Dermis blood vessel endothelial cell (primary cell): Measurements from ENCODE around the gene FCSK. TPM values are rescaled to one million over a fixed set of nuclear protein-coding genes. Genes with fewer than 3 reads are reported as not detected.
"Not testable (repeated sequence)": the region's sequence is repeated elsewhere in the genome, so short reads cannot be mapped to it uniquely, and the experiment has no call there.

Experiments
- DNase-seq: peaks from one replicate; pipeline ENCODE4 v3.0.0; 2010
- total RNA-seq: library from RNA; depleted of rRNA; stranded (reverse); fragments of >200 nt; gene quantifications from 2 replicates; pipeline ENCODE4 v1.2.3, GENCODE V29; 2014

Gene FCSK
- total RNA-seq = 11.2 and 19.9 TPM in 2 replicates

- peak; percentile 70 for DNase-seq
These were observed at the start of gene FCSK for GRCh38 chr16:70454222-70455034. TSS of gene FCSK (plus strand) at chr16:70454595. CDS start at chr16:70463191, 8,596 bp downstream.

- DNase-seq = not testable (repeated sequence)
These were observed 48.3 kb upstream of the FCSK start for GRCh38 chr16:70406104-70406503.

GRCh38 chr16:70407811-70408274 lies 46.6 kb upstream of the FCSK start:
- no peak for DNase-seq

- no peak for DNase-seq
These were observed 43.7 kb upstream of the FCSK start for GRCh38 chr16:70410734-70411133.

GRCh38 chr16:70412385-70412784 lies 42.0 kb upstream of the FCSK start:
- no peak for DNase-seq

- DNase-seq = not testable (repeated sequence)
These were observed 40.8 kb upstream of the FCSK start for GRCh38 chr16:70413572-70413971.

GRCh38 chr16:70416748-70417616 lies 37.4 kb upstream of the FCSK start:
- DNase-seq = no peak

GRCh38 chr16:70417661-70418060 lies 36.7 kb upstream of the FCSK start:
- no peak for DNase-seq

- DNase-seq = no peak
These were observed 36.0 kb upstream of the FCSK start for GRCh38 chr16:70418274-70418992.

GRCh38 chr16:70418993-70419318 lies 35.4 kb upstream of the FCSK start:
- no peak for DNase-seq

GRCh38 chr16:70419384-70420327 lies 34.7 kb upstream of the FCSK start:
- DNase-seq = peak; percentile 24

GRCh38 chr16:70421014-70421413 lies 33.4 kb upstream of the FCSK start:
- DNase-seq = no peak

GRCh38 chr16:70421473-70422311 lies 32.7 kb upstream of the FCSK start:
- no peak for DNase-seq

GRCh38 chr16:70422543-70422942 lies 31.9 kb upstream of the FCSK start:
- DNase-seq = no peak

- no peak for DNase-seq
These were observed 26.6 kb upstream of the FCSK start for GRCh38 chr16:70427786-70428177.

GRCh38 chr16:70428178-70428998 lies 26.0 kb upstream of the FCSK start:
- peak; percentile 97 for DNase-seq

- DNase-seq = no peak
These were observed 24.3 kb upstream of the FCSK start for GRCh38 chr16:70429888-70430666.

- peak; percentile 78 for DNase-seq
These were observed 23.5 kb upstream of the FCSK start for GRCh38 chr16:70430667-70431536.
